ENCODE measurements around the gene SPCS2. TPM values are rescaled to one million over a fixed set of nuclear protein-coding genes. Genes with fewer than 3 reads are reported as not detected.

Gene SPCS2
- total RNA-seq, 1 experiment from 2014 or later: 328 TPM

DNA sequence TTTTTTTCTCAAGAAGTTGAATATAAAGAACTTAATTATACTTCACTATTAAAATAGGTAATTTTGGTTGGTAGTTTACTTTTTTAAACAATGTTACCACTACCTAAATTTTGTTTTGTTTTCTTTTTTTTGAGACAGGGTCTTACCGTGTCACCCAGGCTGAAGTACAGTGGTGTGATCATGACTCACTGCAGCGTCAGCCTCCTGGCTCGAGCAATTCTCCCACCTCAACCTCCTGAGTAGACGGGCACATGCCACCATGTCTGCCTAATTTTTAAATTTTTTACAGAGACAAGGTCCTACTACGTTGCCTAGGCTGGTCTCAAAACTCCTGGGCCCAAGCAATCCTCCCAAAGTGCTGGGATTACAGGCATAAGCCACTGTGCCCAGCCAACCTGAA is 17.6 kb downstream of the SPCS2 start:
- H3K27ac Mint-ChIP-seq (ENCODE audit: unreplicated experiment): no peak overlapping the region
- TF ChIP-seq, protein P1, sequence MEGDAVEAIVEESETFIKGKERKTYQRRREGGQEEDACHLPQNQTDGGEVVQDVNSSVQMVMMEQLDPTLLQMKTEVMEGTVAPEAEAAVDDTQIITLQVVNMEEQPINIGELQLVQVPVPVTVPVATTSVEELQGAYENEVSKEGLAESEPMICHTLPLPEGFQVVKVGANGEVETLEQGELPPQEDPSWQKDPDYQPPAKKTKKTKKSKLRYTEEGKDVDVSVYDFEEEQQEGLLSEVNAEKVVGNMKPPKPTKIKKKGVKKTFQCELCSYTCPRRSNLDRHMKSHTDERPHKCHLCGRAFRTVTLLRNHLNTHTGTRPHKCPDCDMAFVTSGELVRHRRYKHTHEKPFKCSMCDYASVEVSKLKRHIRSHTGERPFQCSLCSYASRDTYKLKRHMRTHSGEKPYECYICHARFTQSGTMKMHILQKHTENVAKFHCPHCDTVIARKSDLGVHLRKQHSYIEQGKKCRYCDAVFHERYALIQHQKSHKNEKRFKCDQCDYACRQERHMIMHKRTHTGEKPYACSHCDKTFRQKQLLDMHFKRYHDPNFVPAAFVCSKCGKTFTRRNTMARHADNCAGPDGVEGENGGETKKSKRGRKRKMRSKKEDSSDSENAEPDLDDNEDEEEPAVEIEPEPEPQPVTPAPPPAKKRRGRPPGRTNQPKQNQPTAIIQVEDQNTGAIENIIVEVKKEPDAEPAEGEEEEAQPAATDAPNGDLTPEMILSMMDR (IDR thresholded peaks at IDR 0.05; ENCODE audit: insufficient read depth in 1 of 2, low read depth in 1 of 2, low read length in 1 of 2, severe bottlenecking in 1 of 2, unreplicated experiment in 1 of 2): no peak
- H3K27me3 Mint-ChIP-seq (ENCODE audit: insufficient read depth, unreplicated experiment): no peaks in the 10 kb centered on the region
- ChIA-PET CTCF (no interaction called here), POLR2A (no interaction called here)
- Histone ChIP-seq H3K4me3 (ENCODE audit: low read depth, low read length) (no peak overlapping the region), H3K9me3 (no peaks in the 10 kb centered on the region), H3K27me3 (replicated peaks; ENCODE audit: control insufficient read depth, insufficient read depth, low read length) (no peaks in the 10 kb centered on the region), H3K4me1 (peaks cover 30% of the 10 kb centered on the region), H3K36me3 (ENCODE audit: control insufficient read depth, insufficient read depth, low read length) (no peaks in the 10 kb centered on the region; the same call in 1 of the 2 replicates)
- intact Hi-C loops (cut with micrococcal nuclease; ENCODE audit: unreplicated experiment): no loop called here
- no peak for DNase-seq
- no peaks in the 10 kb centered on the region for H3K9me3 Mint-ChIP-seq (ENCODE audit: unreplicated experiment)
- H3K4me1 Mint-ChIP-seq (ENCODE audit: low read depth, unreplicated experiment): peaks cover 14% of the 10 kb centered on the region
- no peak overlapping the region for H3K4me3 Mint-ChIP-seq (ENCODE audit: unreplicated experiment)
- peaks cover 67% of the 10 kb centered on the region for H3K36me3 Mint-ChIP-seq (ENCODE audit: insufficient read depth, unreplicated experiment)
- no TSS peak for BruUV-seq (replicated peaks)

DNA sequence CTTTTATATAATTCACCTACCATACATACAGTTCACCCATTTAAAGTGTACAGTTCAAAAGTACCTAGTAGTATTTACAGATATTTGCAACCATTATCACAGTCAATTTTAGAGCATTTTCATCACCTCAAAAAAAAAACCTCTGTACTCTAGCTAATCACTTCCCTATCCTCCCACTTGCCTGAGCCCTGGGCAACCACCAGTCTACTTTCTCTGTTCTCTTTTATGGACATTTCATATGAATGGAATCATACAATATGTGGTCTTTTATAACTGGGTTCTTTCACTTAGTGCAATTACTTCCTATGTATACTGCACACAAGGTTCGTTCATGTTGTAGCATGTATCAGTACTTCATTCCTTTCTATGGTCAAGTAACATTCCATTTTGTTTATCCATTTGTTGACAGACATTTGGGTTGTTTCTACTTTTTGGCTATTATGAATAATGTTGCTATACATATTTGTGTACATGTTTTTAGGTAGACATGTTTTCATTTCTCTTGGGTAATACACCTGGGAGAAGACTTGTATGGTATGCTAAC is 21.9 kb downstream of the SPCS2 start:
- H3K4me1 Mint-ChIP-seq (ENCODE audit: low read depth, unreplicated experiment): no peaks in the 10 kb centered on the region
- TF ChIP-seq, protein P1 (IDR thresholded peaks at IDR 0.05; ENCODE audit: insufficient read depth in 1 of 2, low read depth in 1 of 2, low read length in 1 of 2, severe bottlenecking in 1 of 2, unreplicated experiment in 1 of 2): no peak

DNA sequence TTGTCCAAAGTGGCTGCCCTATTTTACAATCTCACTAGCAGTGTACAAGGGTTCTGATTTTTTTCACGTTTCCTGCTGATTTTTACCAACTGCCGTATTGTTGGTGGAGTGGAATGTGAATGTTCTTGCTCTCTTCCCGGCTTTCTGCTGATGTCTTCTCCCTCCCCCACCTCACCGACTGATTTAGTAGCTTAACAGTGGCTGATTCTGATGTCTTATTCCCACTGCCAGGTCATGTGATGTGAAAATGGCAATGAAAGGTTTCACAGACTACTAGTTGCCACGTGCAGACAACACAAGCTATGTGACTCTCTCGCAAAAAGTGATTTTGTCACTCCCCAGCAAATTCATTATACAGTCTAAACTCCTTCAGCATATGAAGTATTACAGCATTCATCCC is 22.4 kb downstream of the SPCS2 start:
- no peaks in the 10 kb centered on the region for H3K9me3 Mint-ChIP-seq (ENCODE audit: unreplicated experiment)
- intact Hi-C loops (cut with micrococcal nuclease; ENCODE audit: unreplicated experiment): no loop called here
- Histone ChIP-seq H3K4me3 (ENCODE audit: low read depth, low read length) (no peak overlapping the region), H3K36me3 (ENCODE audit: control insufficient read depth, insufficient read depth, low read length) (peaks cover 1% of the 10 kb centered on the region), H3K27me3 (replicated peaks; ENCODE audit: control insufficient read depth, insufficient read depth, low read length) (no peaks in the 10 kb centered on the region), H3K4me1 (peaks cover 9% of the 10 kb centered on the region; the same call in 1 of the 2 replicates), H3K9me3 (no peaks in the 10 kb centered on the region)
- BruUV-seq (replicated peaks): no TSS peak
- H3K4me1 Mint-ChIP-seq (ENCODE audit: low read depth, unreplicated experiment): no peaks in the 10 kb centered on the region
- TF ChIP-seq, protein P1 (IDR thresholded peaks at IDR 0.05; ENCODE audit: insufficient read depth in 1 of 2, low read depth in 1 of 2, low read length in 1 of 2, severe bottlenecking in 1 of 2, unreplicated experiment in 1 of 2): no peak
- H3K27ac Mint-ChIP-seq (ENCODE audit: unreplicated experiment): no peak overlapping the region
- POLR2A ChIA-PET: no interaction called here
- DNase-seq: no peak
- peaks cover 65% of the 10 kb centered on the region for H3K36me3 Mint-ChIP-seq (ENCODE audit: insufficient read depth, unreplicated experiment)
- no peaks in the 10 kb centered on the region for H3K27me3 Mint-ChIP-seq (ENCODE audit: insufficient read depth, unreplicated experiment)
- CTCF ChIA-PET: no interaction called here
- H3K4me3 Mint-ChIP-seq (ENCODE audit: unreplicated experiment): no peak overlapping the region

More for the DNA sequence above, 21.9 kb downstream of the SPCS2 start:
- H3K4me3 Mint-ChIP-seq (ENCODE audit: unreplicated experiment): no peak overlapping the region
- peaks cover 9% of the 10 kb centered on the region; the same call in 1 of the 2 replicates for H3K4me1 ChIP-seq
- H3K36me3 ChIP-seq (ENCODE audit: control insufficient read depth, insufficient read depth, low read length): peaks cover 1% of the 10 kb centered on the region
- POLR2A ChIA-PET: no interaction called here
- no peaks in the 10 kb centered on the region for H3K27me3 ChIP-seq (replicated peaks; ENCODE audit: control insufficient read depth, insufficient read depth, low read length)
- H3K9me3 Mint-ChIP-seq (ENCODE audit: unreplicated experiment): no peaks in the 10 kb centered on the region
- intact Hi-C loops (cut with micrococcal nuclease; ENCODE audit: unreplicated experiment): no loop called here
- H3K27me3 Mint-ChIP-seq (ENCODE audit: insufficient read depth, unreplicated experiment): no peaks in the 10 kb centered on the region
- peaks cover 66% of the 10 kb centered on the region for H3K36me3 Mint-ChIP-seq (ENCODE audit: insufficient read depth, unreplicated experiment)
- DNase-seq: no peak
- H3K27ac Mint-ChIP-seq (ENCODE audit: unreplicated experiment): no peak overlapping the region
- H3K9me3 ChIP-seq: no peaks in the 10 kb centered on the region
- BruUV-seq (replicated peaks): no TSS peak
- H3K4me3 ChIP-seq (ENCODE audit: low read depth, low read length): no peak overlapping the region
- CTCF ChIA-PET: no interaction called here

Data from Caco-2 (cell line).